Endothelial cell of umbilical vein (primary cell): Measurements from ENCODE around the gene CEP57L1. TPM values are rescaled to one million over a fixed set of nuclear protein-coding genes. Genes with fewer than 3 reads are reported as not detected.

Experiments
- BruUV-seq: library from RNA; stranded (reverse); fragments of 400-500 nt; replicated peaks from 2 replicates; lab custom pipeline; 2021; lab: Mats Ljungman, UMichigan
- CTCF ChIA-PET: fragments of 300-600, 350-600 bp; sonication (Branson Sonifier 250); formaldehyde crosslinking; loops from one replicate; lab custom pipeline; 2021; ENCODE audit warnings: antibody characterized with exemption, inconsistent platforms; lab: Charles Lee
- POLR2A ChIA-PET: fragments of 300-600, 350-600 bp; sonication (Branson Sonifier 250); formaldehyde crosslinking; loops from one replicate; lab custom pipeline; 2021; ENCODE audit warnings: antibody characterized with exemption, inconsistent platforms; lab: Charles Lee
- DNase-seq: peaks from one replicate; pipeline ENCODE4 v3.0.0-alpha.2; 2011; ENCODE audit warnings: low read depth, low spot score
- FAIRE-seq: peaks from 2 replicates; lab custom pipeline; 2011; peaks lifted over from hg19 to GRCh38; lab: Jason Lieb, UNC
- H2AFZ ChIP-seq: 2 replicates; pipeline ENCODE4 v1.6.0; 2012; ENCODE audit warnings: low read depth, low read length, control low read depth, inconsistent platforms
- H3K27ac ChIP-seq: 2 replicates; pipeline ENCODE4 v1.5.1; 2011; ENCODE audit warnings: low read depth, mild to moderate bottlenecking, control low read depth, low read length, moderate library complexity; ENCODE audit not compliant: insufficient read depth
- H3K27me3 ChIP-seq, 2 experiments: 2 replicates each; pipeline versions ENCODE4 v1.6.0 to v1.6.1; 2011; ENCODE audit warnings: low read length in 2 of 2, mixed read lengths in 1 of 2; ENCODE audit not compliant: control insufficient read depth in 2 of 2, insufficient read depth in 2 of 2
- H3K36me3 ChIP-seq, 2 experiments: 2 replicates in 1 of 2; 3 replicates in 1 of 2; pipeline ENCODE4 v1.5.1; 2011; ENCODE audit warnings: low read length in 2 of 2, mild to moderate bottlenecking in 1 of 2, moderate library complexity in 1 of 2; ENCODE audit not compliant: control insufficient read depth in 2 of 2, insufficient read depth in 2 of 2; ENCODE audit errors: extremely low read depth in 1 of 2
- H3K4me1 ChIP-seq: 3 replicates; pipeline ENCODE4 v1.5.1; 2011; ENCODE audit warnings: mild to moderate bottlenecking, low read length; ENCODE audit not compliant: control insufficient read depth, insufficient read depth; ENCODE audit errors: extremely low read depth
- H3K4me2 ChIP-seq: 2 replicates; pipeline ENCODE4 v1.6.1; 2011; ENCODE audit warnings: low read length, control low read depth, mixed read lengths; ENCODE audit not compliant: insufficient read depth
- H3K4me3 ChIP-seq, 3 experiments: fragments of 200-600 bp in 1 of 3; sonication (generic), shearing (Covaris generic) in 1 of 3; replicated peaks in 1 of 3; 2 replicates each; pipeline ENCODE4 v1.5.1; 2011 to 2016; ENCODE audit warnings: control low read depth in 3 of 3, low read length in 3 of 3, mild to moderate bottlenecking in 2 of 3, inconsistent platforms in 1 of 3, low read depth in 1 of 3, moderate library complexity in 1 of 3; ENCODE audit not compliant: insufficient read depth in 1 of 3
- H3K79me2 ChIP-seq: 2 replicates; pipeline ENCODE4 v1.6.0; 2012; ENCODE audit warnings: low read length, inconsistent platforms; ENCODE audit not compliant: control insufficient read depth, insufficient read depth
- H3K9ac ChIP-seq: replicated peaks from 2 replicates; pipeline ENCODE3; 2011; ENCODE audit warnings: low read length, control low read depth; ENCODE audit not compliant: insufficient read depth; ENCODE audit errors: extremely low read depth
- H3K9me1 ChIP-seq: replicated peaks from 3 replicates; pipeline ENCODE4 v1.6.0; 2011; ENCODE audit warnings: mild to moderate bottlenecking, low read length; ENCODE audit not compliant: control insufficient read depth, insufficient read depth; ENCODE audit errors: extremely low read depth
- H3K9me3 ChIP-seq: replicated peaks from 2 replicates; pipeline ENCODE4 v1.5.1; 2012; ENCODE audit warnings: low read length, inconsistent platforms; ENCODE audit not compliant: control insufficient read depth, insufficient read depth
- H4K20me1 ChIP-seq: replicated peaks from 2 replicates; pipeline ENCODE3; 2011; ENCODE audit warnings: mild to moderate bottlenecking, low read length; ENCODE audit not compliant: control insufficient read depth, insufficient read depth; ENCODE audit errors: extremely low read depth
- CTCF ChIP-seq, 2 donors: IDR thresholded peaks; 1 replicate in 1 of 2; 2 replicates in 1 of 2; pipeline ENCODE4 v1.5.1; 2011; ENCODE audit warnings: low read length in 2 of 2, mild to moderate bottlenecking in 2 of 2, moderate library complexity in 2 of 2, control low read depth in 1 of 2, inconsistent platforms in 1 of 2, low read depth in 1 of 2; ENCODE audit not compliant: insufficient read depth in 1 of 2; ENCODE audit errors: extremely low read depth in 1 of 2
- EZH2 ChIP-seq: IDR thresholded peaks from 2 replicates; pipeline ENCODE4 v1.6.1; 2012; ENCODE audit warnings: borderline replicate concordance, low read depth, mild to moderate bottlenecking, moderate library complexity, low read length, inconsistent platforms; ENCODE audit not compliant: severe bottlenecking
- FOS ChIP-seq: IDR thresholded peaks from 2 replicates; pipeline ENCODE4 v1.6.1; 2011; ENCODE audit warnings: mild to moderate bottlenecking, low read length, moderate library complexity, borderline replicate concordance; ENCODE audit not compliant: insufficient read depth
- GATA2 ChIP-seq: IDR thresholded peaks from 2 replicates; pipeline ENCODE4 v1.7.0; 2011; ENCODE audit warnings: low read depth, mild to moderate bottlenecking, moderate library complexity, mixed read lengths, low read length; ENCODE audit not compliant: insufficient read length, insufficient read depth
- JUN ChIP-seq: IDR thresholded peaks from 2 replicates; pipeline ENCODE4 v1.6.1; 2011; ENCODE audit warnings: borderline replicate concordance, low read depth; ENCODE audit not compliant: insufficient read length, insufficient read depth
- MAX ChIP-seq: IDR thresholded peaks from 2 replicates; pipeline ENCODE4 v1.6.1; 2011; ENCODE audit not compliant: insufficient read depth, insufficient read length
- MYC ChIP-seq: IDR thresholded peaks from one replicate; pipeline ENCODE4 v1.6.1; 2011; ENCODE audit warnings: mild to moderate bottlenecking, low read depth, low read length
- POLR2A ChIP-seq: IDR thresholded peaks from 2 replicates; pipeline ENCODE4 v1.6.1; 2012; ENCODE audit warnings: low read depth, mild to moderate bottlenecking, control low read depth, low read length
- POLR2AphosphoS5 ChIP-seq: IDR thresholded peaks from 2 replicates; pipeline ENCODE4 v1.6.1; 2012; ENCODE audit warnings: low read depth, mild to moderate bottlenecking, control low read depth, low read length, moderate library complexity; ENCODE audit not compliant: insufficient read depth
- dilution Hi-C: fragments of 300-500 bp; cut with MboI; formaldehyde crosslinking; loops from one replicate; pipeline ENCODE4 v1.15.0; 2019; ENCODE audit warnings: low sequenced_read_pairs; ENCODE audit not compliant: extremely low pct_ligation_motif_present
- intact Hi-C: fragments of 100-400 bp; cut with micrococcal nuclease; formaldehyde crosslinking; loops from one replicate; pipeline ENCODE4 v1.10.0; 2022
- polyA plus RNA-seq, 4 experiments: library from polyadenylated mRNA; depleted of rRNA in 3 of 4; stranded (reverse) in 3 of 4; unstranded in 1 of 4; fragments of >200 nt; gene quantifications; 2 replicates each; pipeline versions ENCODE4 v1.2.1 to v1.2.3, GENCODE V29; 2011 to 2012; ENCODE audit warnings: missing spikeins in 1 of 4
- total RNA-seq: library from RNA; stranded (reverse); gene quantifications from 2 replicates; pipeline ENCODE4 v1.2.3, GENCODE V29; 2021

Gene CEP57L1
- total and polyA plus RNA-seq, 2 donors (not counting 3 experiments of a cell fraction or from before 2014, with no cell fraction given) = 7.8 to 20.9 TPM

GRCh38 chr6:109182578-109182977 is 87.3 kb downstream of the CEP57L1 start:
- no peaks in the 10 kb centered on the region for H3K79me2 ChIP-seq
- intact Hi-C loops (loop anchor here (10.0 kb wide), 1 partner anchor 512 kb away; the partner anchor contains the start of genes AK9 and FIG4), dilution Hi-C loops (no loop called here)
- no peaks in the 10 kb centered on the region for H4K20me1 ChIP-seq
- CTCF ChIA-PET = interaction anchor here (1.1 to 1.6 kb wide), 2 partner anchors 17 to 201 kb away, joined by 3 to 5 read pairs; no protein-coding TSS in a partner anchor
- no peaks in the 10 kb centered on the region for H3K9me1 ChIP-seq
- no peak overlapping the region for H3K4me2 ChIP-seq
- no peak for FAIRE-seq
- no peak overlapping the region for H3K27ac ChIP-seq
- no peaks in the 10 kb centered on the region for H3K4me1 ChIP-seq
- H3K27me3 ChIP-seq = peaks cover 35 to 48% of the 10 kb centered on the region in 2 experiments
- H3K9ac ChIP-seq = no peak overlapping the region
- no peak overlapping the region for H2AFZ ChIP-seq
- H3K9me3 ChIP-seq = no peaks in the 10 kb centered on the region
- H3K4me3 ChIP-seq = no peak overlapping the region
- no peaks in the 10 kb centered on the region for H3K36me3 ChIP-seq
- POLR2A ChIA-PET = no interaction called here
- TF ChIP-seq POLR2AphosphoS5 (no peak), FOS (no peak), MYC (no peak), JUN (no peak), EZH2 (no peak), GATA2 (no peak), MAX (no peak), POLR2A (no peak), CTCF (IDR thresholded peaks at IDR 0.05; ENCODE audit: extremely low read depth in 1 of 2, insufficient read depth in 1 of 2, low read depth in 1 of 2, low read length in 2 of 2) (no peak)
- DNase-seq = no peak
- BruUV-seq = no TSS peak
